GM10248 (cell line): ENCODE results near the gene ISYNA1.

Experiments
- CTCF ChIA-PET: fragments of 300-600 bp; sonication (Branson Sonifier 250); formaldehyde crosslinking; extraction: SDS; loops from one replicate; lab custom pipeline; 2021; ENCODE audit warnings: antibody characterized with exemption; lab: Yijun Ruan, JAX
- POLR2A ChIA-PET: fragments of 350-650 bp; sonication (Branson Sonifier 250); formaldehyde crosslinking; extraction: SDS; loops from one replicate; lab custom pipeline; 2020; ENCODE audit warnings: antibody characterized with exemption; lab: Yijun Ruan, JAX
- DNase-seq: peaks from one replicate; pipeline ENCODE4 v3.0.0; 2012; ENCODE audit errors: extremely low spot score
- TF ChIP-seq, protein P1 (sequence below): IDR thresholded peaks from 2 replicates; pipeline ENCODE4 v1.5.1; 2012; ENCODE audit warnings: mild to moderate bottlenecking, low read depth; ENCODE audit errors: extremely low read depth, missing control alignments, control extremely low read depth

Gene ISYNA1

DNA sequence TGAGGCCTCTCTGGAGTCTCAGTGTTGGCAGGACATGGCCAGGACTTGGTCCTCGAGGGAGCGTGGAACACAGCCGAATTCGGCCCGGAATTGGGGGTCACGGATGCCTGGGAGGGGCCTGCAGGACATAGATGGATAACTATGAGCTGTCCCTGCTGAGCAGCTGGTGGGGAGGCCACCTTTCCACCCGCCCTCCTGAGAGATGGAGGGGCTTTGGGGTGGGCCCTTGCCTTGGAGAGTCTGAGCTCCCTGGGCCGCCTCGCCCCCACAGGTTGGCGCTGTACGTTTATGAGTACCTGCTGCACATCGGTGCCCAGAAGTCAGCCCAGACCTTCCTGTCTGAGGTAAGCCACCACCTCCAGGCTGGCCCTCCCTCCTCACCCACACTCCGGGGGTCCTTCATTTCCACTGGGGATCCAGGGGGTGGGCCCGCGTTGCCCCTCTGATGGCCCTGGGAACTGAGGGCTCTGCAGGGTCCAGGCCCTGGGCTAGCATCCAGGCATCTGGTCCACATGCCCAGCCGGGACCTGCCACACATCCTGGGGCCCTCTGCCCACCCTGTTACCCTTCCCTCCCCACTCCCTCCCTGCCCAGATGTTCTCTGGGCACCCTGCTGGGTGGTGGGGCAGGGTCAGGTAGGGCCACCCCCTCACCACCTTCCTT lies 10.7 kb downstream of the ISYNA1 start:
- no peak for DNase-seq
- TF ChIP-seq, protein P1, sequence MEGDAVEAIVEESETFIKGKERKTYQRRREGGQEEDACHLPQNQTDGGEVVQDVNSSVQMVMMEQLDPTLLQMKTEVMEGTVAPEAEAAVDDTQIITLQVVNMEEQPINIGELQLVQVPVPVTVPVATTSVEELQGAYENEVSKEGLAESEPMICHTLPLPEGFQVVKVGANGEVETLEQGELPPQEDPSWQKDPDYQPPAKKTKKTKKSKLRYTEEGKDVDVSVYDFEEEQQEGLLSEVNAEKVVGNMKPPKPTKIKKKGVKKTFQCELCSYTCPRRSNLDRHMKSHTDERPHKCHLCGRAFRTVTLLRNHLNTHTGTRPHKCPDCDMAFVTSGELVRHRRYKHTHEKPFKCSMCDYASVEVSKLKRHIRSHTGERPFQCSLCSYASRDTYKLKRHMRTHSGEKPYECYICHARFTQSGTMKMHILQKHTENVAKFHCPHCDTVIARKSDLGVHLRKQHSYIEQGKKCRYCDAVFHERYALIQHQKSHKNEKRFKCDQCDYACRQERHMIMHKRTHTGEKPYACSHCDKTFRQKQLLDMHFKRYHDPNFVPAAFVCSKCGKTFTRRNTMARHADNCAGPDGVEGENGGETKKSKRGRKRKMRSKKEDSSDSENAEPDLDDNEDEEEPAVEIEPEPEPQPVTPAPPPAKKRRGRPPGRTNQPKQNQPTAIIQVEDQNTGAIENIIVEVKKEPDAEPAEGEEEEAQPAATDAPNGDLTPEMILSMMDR: no peak
- POLR2A ChIA-PET: interaction anchor here (0.6 kb wide), 1 partner anchor 41 kb away, joined by 7 read pairs; the partner anchor contains the start of gene GDF15
- CTCF ChIA-PET: interaction anchor here (1.5 to 2.3 kb wide), 2 partner anchors 8 to 41 kb away, joined by 4 to 16 read pairs; partner anchors contain the start of genes GDF15 and SSBP4

DNA sequence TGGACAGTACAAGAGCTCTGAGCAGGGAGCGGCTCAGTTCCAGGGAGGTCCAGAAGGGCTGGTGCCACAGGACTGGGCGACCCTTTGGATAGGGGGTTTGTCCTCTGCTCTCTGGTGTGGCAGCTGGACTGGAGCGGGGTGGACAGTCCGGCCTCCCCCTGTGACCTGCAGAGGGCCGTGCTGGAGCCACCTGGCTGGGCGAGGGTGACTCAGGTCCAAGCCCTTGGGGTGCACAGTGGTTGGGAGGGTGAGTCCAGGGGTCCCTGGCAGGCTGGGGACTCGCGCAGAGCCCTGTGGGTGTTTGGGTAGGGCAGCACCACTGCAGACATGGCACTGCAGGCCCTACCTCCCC lies 11.5 kb downstream of the ISYNA1 start:
- DNase-seq: no peak
- POLR2A ChIA-PET: no interaction called here
- CTCF ChIA-PET: interaction anchor here (1.1 kb wide), 1 partner anchor 10 kb away, joined by 4 read pairs; no protein-coding TSS in a partner anchor
- TF ChIP-seq, protein P1: no peak

DNA sequence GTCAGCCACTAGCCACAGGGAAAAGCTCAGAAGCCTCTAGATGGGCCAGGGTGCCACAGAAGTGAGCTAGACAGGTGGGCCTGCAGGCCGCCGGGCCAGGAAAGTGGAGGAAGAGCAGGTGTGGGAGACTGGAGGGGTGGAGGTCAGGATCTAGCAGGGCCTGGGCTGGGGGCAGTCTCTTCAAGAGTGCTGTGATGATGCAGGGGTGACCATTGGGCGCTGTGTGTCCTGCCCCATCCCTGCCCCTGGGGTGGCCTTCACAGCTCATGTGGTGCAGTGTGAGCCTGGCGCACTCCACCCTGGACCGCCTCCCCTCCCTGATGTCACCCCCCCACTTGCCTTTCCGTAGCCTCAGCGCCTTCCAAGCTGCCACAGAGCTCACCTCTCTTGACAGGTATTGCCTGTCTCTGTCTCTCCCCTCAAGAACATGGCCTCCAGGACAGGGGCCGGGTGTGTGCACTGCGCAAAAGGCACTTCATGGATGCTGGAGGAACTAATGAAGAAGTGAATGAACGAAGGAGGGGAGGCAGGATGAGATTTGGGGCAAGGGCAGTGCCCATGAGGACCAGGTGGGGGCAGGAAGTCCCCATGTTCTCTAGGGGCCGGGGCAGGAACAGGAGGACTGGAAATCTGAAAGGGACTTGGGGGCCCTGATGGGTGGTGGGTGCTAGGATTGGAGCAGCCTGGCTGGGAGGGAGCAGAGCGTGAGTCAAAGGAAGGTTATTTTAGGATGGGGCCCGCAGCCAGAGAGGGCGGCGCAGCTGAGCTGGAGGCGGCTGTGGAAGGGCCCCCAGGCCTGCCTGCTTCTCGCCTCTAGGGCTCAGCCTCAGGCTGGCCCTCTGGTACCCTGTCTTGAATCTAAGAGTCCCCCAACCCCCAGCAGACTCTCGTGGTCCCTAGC lies 12.2 kb downstream of the ISYNA1 start:
- TF ChIP-seq, protein P1: no peak
- ChIA-PET CTCF (interaction anchor here (0.9 to 1.1 kb wide), 5 partner anchors 9 to 97 kb away, joined by 3 to 4 read pairs (median 3); no protein-coding TSS in a partner anchor), POLR2A (no interaction called here)
- DNase-seq: no peak

DNA sequence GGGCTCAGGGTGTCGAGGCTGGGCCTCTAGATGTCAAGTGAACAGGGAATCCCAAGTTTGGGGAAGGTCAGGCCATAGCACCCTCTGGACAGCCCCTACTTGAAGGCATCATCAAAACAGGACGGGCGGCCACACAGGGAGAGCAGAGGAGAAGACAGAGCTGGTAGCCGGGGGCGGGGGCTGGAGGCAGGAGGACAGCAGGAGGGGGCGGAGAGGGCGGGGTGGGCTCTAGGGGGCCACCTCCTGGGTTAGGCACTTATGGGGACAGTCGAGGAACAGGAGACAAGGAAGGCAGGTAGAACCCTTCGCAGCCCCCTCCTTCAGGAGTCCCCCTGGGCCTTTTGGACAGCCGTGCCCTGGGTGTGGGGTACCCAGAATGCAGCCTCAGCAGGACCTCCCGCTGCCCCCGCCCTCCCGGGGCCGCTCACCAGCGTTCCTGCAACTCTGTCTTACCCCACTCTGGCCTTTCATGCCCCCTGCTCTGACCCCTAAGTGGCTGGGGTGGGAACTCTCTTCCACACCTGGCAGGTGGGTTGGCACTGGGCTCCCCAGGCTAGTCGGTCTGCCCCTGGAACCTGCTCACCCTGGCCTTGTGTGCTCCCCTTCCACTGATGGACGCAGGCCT lies 12.9 kb downstream of the ISYNA1 start:
- TF ChIP-seq, protein P1: no peak
- no peak for DNase-seq
- CTCF ChIA-PET: interaction anchor here (0.9 to 1.1 kb wide), 5 partner anchors 8 to 96 kb away, joined by 3 to 4 read pairs (median 3); no protein-coding TSS in a partner anchor
- POLR2A ChIA-PET: no interaction called here

DNA sequence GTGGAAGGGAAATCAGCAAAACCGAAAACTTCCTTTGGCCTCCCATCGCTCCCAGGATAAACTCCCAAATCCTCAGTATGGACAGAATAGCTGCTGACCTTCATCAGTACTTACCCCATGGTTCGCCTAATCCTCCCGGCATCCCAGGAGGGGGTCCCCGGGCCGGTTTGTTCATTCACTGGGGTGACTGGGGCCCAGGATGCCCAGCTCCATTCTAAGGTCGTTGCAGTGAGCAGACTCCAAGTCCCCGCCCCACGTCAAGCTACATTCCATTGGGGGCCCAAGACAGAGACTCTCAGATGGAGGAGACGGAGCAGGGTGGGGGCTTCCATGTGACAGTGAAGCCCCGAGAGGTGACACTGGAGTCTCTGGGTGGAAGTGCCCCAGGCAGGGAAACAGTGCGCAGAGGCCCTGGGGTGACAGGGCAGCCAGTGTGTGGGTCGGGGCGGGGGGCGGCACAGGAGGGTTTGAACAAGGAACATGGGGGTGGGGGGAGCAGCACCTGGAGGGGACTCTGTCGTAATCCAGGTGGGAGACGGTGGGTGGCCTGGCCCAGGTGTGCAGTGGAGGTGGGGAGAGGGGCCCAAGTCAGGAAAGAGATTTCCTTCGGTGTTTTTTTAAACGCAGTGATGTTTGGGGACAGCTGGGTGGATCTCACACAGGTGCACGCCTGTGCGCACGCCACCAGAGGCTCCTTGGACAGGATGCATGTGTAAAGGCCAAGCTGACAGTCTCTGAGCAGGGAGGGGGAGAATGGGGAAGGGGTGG lies 13.6 kb downstream of the ISYNA1 start:
- TF ChIP-seq, protein P1: no peak
- no peak for DNase-seq
- ChIA-PET CTCF (interaction anchor here (1.1 to 16.0 kb wide), 5 partner anchors 13 to 102 kb away, joined by 3 to 380 read pairs (median 4); partner anchors contain the start of genes GDF15, LRRC25 and LSM4), POLR2A (no interaction called here)
